ENCODE results near the gene F3. TPM values are rescaled to one million over a fixed set of nuclear protein-coding genes. Genes with fewer than 3 reads are reported as not detected.

Gene F3
- total and polyA plus RNA-seq, 2 experiments from 2014 or later, result 281 to 390 TPM

GRCh38 chr1:94504601-94505000 lies 37.0 kb downstream of the F3 start:
- Histone ChIP-seq H4K20me1 (ENCODE audit: insufficient read depth, poor library complexity, severe bottlenecking) (no peaks in the 10 kb centered on the region), H3K4me3 (no peak overlapping the region), H3K4me1 (ENCODE audit: insufficient read depth) (no peaks in the 10 kb centered on the region), H3K4me2 (no peak overlapping the region), H3K36me3 (replicated peaks; ENCODE audit: insufficient read depth, low read depth) (no peaks in the 10 kb centered on the region), H3K79me2 (peaks cover 2% of the 10 kb centered on the region), H2AFZ (no peak overlapping the region), H3K9me3 (ENCODE audit: low read depth) (no peaks in the 10 kb centered on the region), H3K27ac (no peak overlapping the region), H3K9me2 (replicated peaks; ENCODE audit: insufficient read depth) (no peaks in the 10 kb centered on the region), H3K27me3 (no peaks in the 10 kb centered on the region)
- TF ChIP-seq CTCF (IDR thresholded peaks at IDR 0.05; ENCODE audit: poor library complexity) (no peak), EZH2phosphoT487 (IDR thresholded peaks at IDR 0.05; ENCODE audit: low read depth, severe bottlenecking, unreplicated experiment) (no peak), EZH2 (IDR thresholded peaks at IDR 0.05; ENCODE audit: borderline replicate concordance) (no peak)
- 94% methylated on average over 1 of the region's 1 CpG for WGBS (ENCODE audit: low lambda C conversion rate, missing lambda C conversion rate)
- DNase-seq (ENCODE audit: low spot score), result no peak

- H3K4me1 ChIP-seq (ENCODE audit: insufficient read depth), result no peaks in the 10 kb centered on the region
- H3K4me2 ChIP-seq, result no peak overlapping the region
- no peaks in the 10 kb centered on the region for H3K9me3 ChIP-seq (ENCODE audit: low read depth)
- 87% methylated on average over 4 of the region's 4 CpGs for WGBS (ENCODE audit: low lambda C conversion rate, missing lambda C conversion rate)
- no peaks in the 10 kb centered on the region for H3K9me2 ChIP-seq (replicated peaks; ENCODE audit: insufficient read depth)
- DNase-seq (ENCODE audit: low spot score), result no peak
- peaks cover 2% of the 10 kb centered on the region for H3K79me2 ChIP-seq
- no peaks in the 10 kb centered on the region for H3K27me3 ChIP-seq
- H4K20me1 ChIP-seq (ENCODE audit: insufficient read depth, poor library complexity, severe bottlenecking), result no peaks in the 10 kb centered on the region
- H3K36me3 ChIP-seq (replicated peaks; ENCODE audit: insufficient read depth, low read depth), result no peaks in the 10 kb centered on the region
- TF ChIP-seq EZH2 (IDR thresholded peaks at IDR 0.05; ENCODE audit: borderline replicate concordance), result no peak
- TF ChIP-seq EZH2phosphoT487 (IDR thresholded peaks at IDR 0.05; ENCODE audit: low read depth, severe bottlenecking, unreplicated experiment), result no peak
- no peak for TF ChIP-seq CTCF (IDR thresholded peaks at IDR 0.05; ENCODE audit: poor library complexity)
- H3K4me3 ChIP-seq, result no peak overlapping the region
- H3K27ac ChIP-seq, result no peak overlapping the region
- H2AFZ ChIP-seq, result no peak overlapping the region
Observed at GRCh38 chr1:94503153-94503552, 38.4 kb downstream of the F3 start.

GRCh38 chr1:94501935-94502334 lies 39.6 kb downstream of the F3 start:
- Histone ChIP-seq H3K4me1 (ENCODE audit: insufficient read depth) (no peaks in the 10 kb centered on the region), H4K20me1 (ENCODE audit: insufficient read depth, poor library complexity, severe bottlenecking) (no peaks in the 10 kb centered on the region), H3K4me3 (no peak overlapping the region), H3K9me3 (ENCODE audit: low read depth) (no peaks in the 10 kb centered on the region), H3K36me3 (replicated peaks; ENCODE audit: insufficient read depth, low read depth) (no peaks in the 10 kb centered on the region), H3K79me2 (peaks cover 2% of the 10 kb centered on the region), H3K27me3 (no peaks in the 10 kb centered on the region), H2AFZ (no peak overlapping the region), H3K9me2 (replicated peaks; ENCODE audit: insufficient read depth) (no peaks in the 10 kb centered on the region), H3K27ac (no peak overlapping the region), H3K4me2 (no peak overlapping the region)
- WGBS (ENCODE audit: low lambda C conversion rate, missing lambda C conversion rate), result 90% methylated on average over 4 of the region's 4 CpGs
- no peak for DNase-seq (ENCODE audit: low spot score)
- TF ChIP-seq CTCF (IDR thresholded peaks at IDR 0.05; ENCODE audit: poor library complexity) (no peak), EZH2phosphoT487 (IDR thresholded peaks at IDR 0.05; ENCODE audit: low read depth, severe bottlenecking, unreplicated experiment) (no peak), EZH2 (IDR thresholded peaks at IDR 0.05; ENCODE audit: borderline replicate concordance) (no peak)

GRCh38 chr1:94501426-94501825 lies 40.1 kb downstream of the F3 start:
- H3K36me3 ChIP-seq (replicated peaks; ENCODE audit: insufficient read depth, low read depth), result no peaks in the 10 kb centered on the region

More at GRCh38 chr1:94501426-94501825, 40.1 kb downstream of the F3 start:
- no peak overlapping the region for H2AFZ ChIP-seq
- no peak overlapping the region for H3K4me2 ChIP-seq
- H3K4me3 ChIP-seq, result no peak overlapping the region
- peaks cover 2% of the 10 kb centered on the region for H3K79me2 ChIP-seq
- 91% methylated on average over 2 of the region's 2 CpGs for WGBS (ENCODE audit: low lambda C conversion rate, missing lambda C conversion rate)
- no peaks in the 10 kb centered on the region for H3K27me3 ChIP-seq
- DNase-seq (ENCODE audit: low spot score), result no peak
- no peaks in the 10 kb centered on the region for H3K9me3 ChIP-seq (ENCODE audit: low read depth)
- no peaks in the 10 kb centered on the region for H3K9me2 ChIP-seq (replicated peaks; ENCODE audit: insufficient read depth)
- H3K27ac ChIP-seq, result no peak overlapping the region
- no peaks in the 10 kb centered on the region for H4K20me1 ChIP-seq (ENCODE audit: insufficient read depth, poor library complexity, severe bottlenecking)
- H3K4me1 ChIP-seq (ENCODE audit: insufficient read depth), result no peaks in the 10 kb centered on the region
- TF ChIP-seq CTCF (IDR thresholded peaks at IDR 0.05; ENCODE audit: poor library complexity), result no peak
- no peak for TF ChIP-seq EZH2 (IDR thresholded peaks at IDR 0.05; ENCODE audit: borderline replicate concordance)
- TF ChIP-seq EZH2phosphoT487 (IDR thresholded peaks at IDR 0.05; ENCODE audit: low read depth, severe bottlenecking, unreplicated experiment), result no peak
